HCT116 (cell line): ENCODE results near the gene RNH1. TPM values are rescaled to one million over a fixed set of nuclear protein-coding genes. Genes with fewer than 3 reads are reported as not detected.
A peak's percentile ranks its signal among the peaks of the same experiment; 100 is the strongest.
"Not testable (repeated sequence)": the region's sequence is repeated elsewhere in the genome, so short reads cannot be mapped to it uniquely, and the experiment has no call there.

Source experiments
- ATAC-seq: fragments of 200-7000 bp; cut with Tn5 transposase; 2 replicates; pipeline ENCODE4 v1.9.1; 2020; ENCODE audit warnings: mild to moderate bottlenecking, moderate library complexity
- BruUV-seq: library from RNA; stranded (reverse); fragments of 400-500 nt; replicated peaks from 2 replicates; lab custom pipeline; 2021; lab: Mats Ljungman, UMichigan
- CTCF ChIA-PET: fragments of 300-600 bp; sonication (Branson Sonifier 250); formaldehyde crosslinking; loops from one replicate; lab custom pipeline; 2021; ENCODE audit warnings: antibody characterized with exemption; lab: Charles Lee
- POLR2A ChIA-PET: fragments of 300-600, 350-600 bp; sonication (Branson Sonifier 250); formaldehyde crosslinking; loops from one replicate; lab custom pipeline; 2021; ENCODE audit warnings: antibody characterized with exemption; lab: Charles Lee
- RAD21 ChIA-PET, 2 experiments: fragments of 300-600 bp; sonication (Branson Sonifier 250); formaldehyde crosslinking; loops; one replicate each; lab custom pipeline; 2023; ENCODE audit warnings: low total read pairs in 2 of 2; ENCODE audit not compliant: uncharacterized antibody in 2 of 2, unreplicated experiment in 2 of 2, low non-redundant PET in 1 of 2; lab: Charles Lee
- DNase-seq: peaks from one replicate; pipeline ENCODE4 v3.0.0-alpha.2; 2010; ENCODE audit warnings: low read depth, low spot score
- H2AFZ ChIP-seq: fragments of 200-600 bp; shearing (Covaris generic), sonication (generic); 2 replicates; pipeline ENCODE4 v1.6.1; 2017; ENCODE audit warnings: low read depth, mixed run types, mixed read lengths, antibody characterized with exemption, low read length; ENCODE audit not compliant: poor library complexity, severe bottlenecking
- H3K27ac ChIP-seq: 2 replicates; pipeline ENCODE4 v1.5.1; 2012; ENCODE audit warnings: low read depth, low read length
- H3K27me3 ChIP-seq: fragments of 200-600 bp; sonication (generic); 2 replicates; pipeline ENCODE4 v1.6.1; 2016; ENCODE audit warnings: mixed run types, low read length, mixed read lengths; ENCODE audit not compliant: insufficient read depth
- H3K36me3 ChIP-seq, 2 experiments: fragments of 200-500 bp in 1 of 2; fragments of 200-600 bp in 1 of 2; sonication (Bioruptor generic) in 1 of 2; sonication (generic) in 1 of 2; 2 replicates each; pipeline versions ENCODE4 v1.5.1 to v1.6.1; 2014 to 2016; ENCODE audit warnings: low read length in 2 of 2, inconsistent platforms in 1 of 2, mixed read lengths in 1 of 2, mixed run types in 1 of 2; ENCODE audit not compliant: insufficient read depth in 2 of 2, control insufficient read depth in 1 of 2
- H3K4me1 ChIP-seq, 2 experiments: fragments of 200-600 bp in 1 of 2; sonication (generic) in 1 of 2; 2 replicates each; pipeline versions ENCODE4 v1.5.1 to v1.6.1; 2012 to 2017; ENCODE audit warnings: low read length in 2 of 2, inconsistent platforms in 1 of 2, mild to moderate bottlenecking in 1 of 2, mixed read lengths in 1 of 2, mixed run types in 1 of 2, moderate library complexity in 1 of 2; ENCODE audit not compliant: insufficient read depth in 2 of 2, control insufficient read depth in 1 of 2
- H3K4me2 ChIP-seq: fragments of 200-600 bp; sonication (generic); 2 replicates; pipeline ENCODE4 v1.6.1; 2017; ENCODE audit warnings: mixed run types, low read length, mixed read lengths
- H3K4me3 ChIP-seq, 2 experiments: fragments of 200-600 bp in 1 of 2; sonication (generic) in 1 of 2; replicated peaks in 1 of 2; 2 replicates each; pipeline ENCODE4 v1.5.1; 2011 to 2016; ENCODE audit warnings: low read length in 2 of 2, control low read depth in 1 of 2, low read depth in 1 of 2, mild to moderate bottlenecking in 1 of 2, mixed read lengths in 1 of 2, mixed run types in 1 of 2
- H3K79me2 ChIP-seq: fragments of 200-600 bp; sonication (generic); 2 replicates; pipeline ENCODE4 v1.6.1; 2017; ENCODE audit warnings: mild to moderate bottlenecking, mixed run types, low read length, moderate library complexity, mixed read lengths; ENCODE audit not compliant: insufficient read depth
- H3K9ac ChIP-seq: fragments of 200-600 bp; sonication (generic); 2 replicates; pipeline ENCODE4 v1.6.1; 2016; ENCODE audit warnings: low read length, mixed read lengths
- H3K9me2 ChIP-seq: fragments of 200-600 bp; sonication (generic), shearing (Covaris generic); 2 replicates; pipeline ENCODE4 v1.6.1; 2017; ENCODE audit warnings: mixed run types, mild to moderate bottlenecking, moderate library complexity; ENCODE audit not compliant: insufficient read depth
- H3K9me3 ChIP-seq, 2 experiments: fragments of 200-500 bp in 1 of 2; fragments of 200-600 bp in 1 of 2; sonication (Bioruptor generic) in 1 of 2; sonication (generic) in 1 of 2; 2 replicates each; pipeline ENCODE4 v1.6.1; 2014 to 2017; ENCODE audit warnings: low read length in 2 of 2, mixed read lengths in 2 of 2, inconsistent platforms in 1 of 2, low read depth in 1 of 2, mild to moderate bottlenecking in 1 of 2, mixed run types in 1 of 2, moderate library complexity in 1 of 2; ENCODE audit not compliant: control insufficient read depth in 1 of 2, insufficient read depth in 1 of 2
- H4K20me1 ChIP-seq: fragments of 200-600 bp; sonication (generic), shearing (Covaris generic); 2 replicates; pipeline ENCODE4 v1.6.1; 2017; ENCODE audit warnings: mixed run types, mild to moderate bottlenecking, moderate library complexity; ENCODE audit not compliant: insufficient read depth
- EZH2phosphoT487 ChIP-seq: fragments of 200-600 bp; IDR thresholded peaks from 2 replicates; pipeline ENCODE4 v1.6.1; 2018; ENCODE audit warnings: antibody characterized with exemption, borderline replicate concordance
- intact Hi-C: fragments of 100-400 bp; cut with micrococcal nuclease; formaldehyde crosslinking; loops from 2 replicates; pipeline ENCODE4 v1.10.0; 2022
- total RNA-seq: library from RNA; stranded (reverse); gene quantifications from one replicate; pipeline ENCODE4 v1.2.1, GENCODE V29; 2021; ENCODE audit not compliant: unreplicated experiment
- TF ChIP-seq, protein P1 (sequence below): IDR thresholded peaks from 2 replicates; pipeline ENCODE4 v1.6.1; 2012

Gene RNH1
- total RNA-seq, 1 experiment from 2014 or later = 120 TPM

- TF ChIP-seq, protein P1, sequence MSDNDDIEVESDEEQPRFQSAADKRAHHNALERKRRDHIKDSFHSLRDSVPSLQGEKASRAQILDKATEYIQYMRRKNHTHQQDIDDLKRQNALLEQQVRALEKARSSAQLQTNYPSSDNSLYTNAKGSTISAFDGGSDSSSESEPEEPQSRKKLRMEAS = peak; percentile 80
Measured at GRCh38 chr11:518463-519202, 11.6 kb upstream of the RNH1 start (continued).

- H3K4me3 ChIP-seq, intact Hi-C loops, CTCF ChIA-PET: not testable (repeated sequence)
Measured at GRCh38 chr11:516918-517685, 10.1 kb upstream of the RNH1 start.

GRCh38 chr11:516400-516799 lies 9.4 kb upstream of the RNH1 start:
- no peaks in the 10 kb centered on the region for H3K36me3 ChIP-seq
- no peaks in the 10 kb centered on the region for H3K9me2 ChIP-seq
- no peaks in the 10 kb centered on the region for H3K27me3 ChIP-seq
- no peak overlapping the region for H3K9ac ChIP-seq
- BruUV-seq = no TSS peak
- ATAC-seq = no peak
- H2AFZ ChIP-seq = no peak overlapping the region
- H3K27ac ChIP-seq = no peak overlapping the region
- POLR2A ChIA-PET = no interaction called here
- DNase-seq = no peak
- no peak for TF ChIP-seq EZH2phosphoT487
- RAD21 ChIA-PET = no interaction called here
- peaks cover 0 to 21% of the 10 kb centered on the region in 2 experiments; a peak in 1 of 4 replicates for H3K9me3 ChIP-seq
- no peak overlapping the region for H3K4me2 ChIP-seq
- H3K4me3 ChIP-seq = no peak overlapping the region
- no peaks in the 10 kb centered on the region for H3K79me2 ChIP-seq
- intact Hi-C loops = no loop called here
- no peaks in the 10 kb centered on the region for H4K20me1 ChIP-seq
- CTCF ChIA-PET = no interaction called here
- H3K4me1 ChIP-seq = peaks cover 4 to 5% of the 10 kb centered on the region in 2 experiments; a peak in 3 of 4 replicates

More at GRCh38 chr11:516918-517685, 10.1 kb upstream of the RNH1 start:
- H3K4me2 ChIP-seq, DNase-seq, ATAC-seq, H2AFZ ChIP-seq, H3K36me3 ChIP-seq, BruUV-seq, H3K4me1 ChIP-seq, H3K9me2 ChIP-seq, POLR2A ChIA-PET, H3K9ac ChIP-seq, H3K27me3 ChIP-seq, RAD21 ChIA-PET, H4K20me1 ChIP-seq, H3K79me2 ChIP-seq, H3K27ac ChIP-seq: not testable (repeated sequence)
- H3K9me3 ChIP-seq = peaks cover 0 to 21% of the 10 kb centered on the region in 2 experiments; a peak in 1 of 4 replicates
